H9 (cell line): ENCODE data around the gene KRT79. TPM values are rescaled to one million over a fixed set of nuclear protein-coding genes. Genes with fewer than 3 reads are reported as not detected.

Source experiments
- DNase-seq: peaks from one replicate; pipeline ENCODE4 v3.0.0-alpha.2; 2017
- H2AFZ ChIP-seq: one replicate; pipeline ENCODE4 v1.6.1; 2013; ENCODE audit warnings: mild to moderate bottlenecking, low read length, control low read depth, moderate library complexity
- H2AK5ac ChIP-seq: 2 replicates; pipeline ENCODE4 v1.6.1; 2013; ENCODE audit warnings: low read length, control low read depth, mixed read lengths; ENCODE audit not compliant: insufficient read length
- H2BK120ac ChIP-seq: one replicate; pipeline ENCODE4 v1.6.1; 2013; ENCODE audit warnings: low read depth, mild to moderate bottlenecking, low read length, control low read depth, inconsistent platforms; ENCODE audit not compliant: poor library complexity, severe bottlenecking
- H2BK12ac ChIP-seq: 2 replicates; pipeline ENCODE4 v1.6.1; 2013; ENCODE audit warnings: low read length, control low read depth, mixed read lengths, low read depth; ENCODE audit not compliant: insufficient read length
- H2BK15ac ChIP-seq: 2 replicates; pipeline ENCODE4 v1.6.1; 2013; ENCODE audit warnings: low read depth, low read length, control low read depth
- H2BK20ac ChIP-seq: one replicate; pipeline ENCODE4 v1.6.1; 2013; ENCODE audit warnings: low read depth, mild to moderate bottlenecking, low read length, control low read depth, inconsistent platforms; ENCODE audit not compliant: poor library complexity, severe bottlenecking
- H2BK5ac ChIP-seq: 2 replicates; pipeline ENCODE4 v1.6.1; 2013; ENCODE audit warnings: low read length, control low read depth, mixed read lengths; ENCODE audit not compliant: insufficient read length
- H3K14ac ChIP-seq: 2 replicates; pipeline ENCODE4 v1.6.1; 2013; ENCODE audit warnings: low read length, control low read depth; ENCODE audit not compliant: insufficient read depth
- H3K18ac ChIP-seq: 2 replicates; pipeline ENCODE4 v1.6.1; 2013; ENCODE audit warnings: low read depth, mild to moderate bottlenecking, mixed read lengths, low read length, control low read depth; ENCODE audit not compliant: insufficient read length
- H3K23ac ChIP-seq: 2 replicates; pipeline ENCODE4 v1.6.1; 2013; ENCODE audit warnings: low read length, control low read depth, mixed read lengths, low read depth; ENCODE audit not compliant: insufficient read length
- H3K23me2 ChIP-seq: 2 replicates; pipeline ENCODE4 v1.6.1; 2013; ENCODE audit warnings: low read depth, mild to moderate bottlenecking, mixed read lengths, low read length, control low read depth; ENCODE audit not compliant: insufficient read length, poor library complexity, severe bottlenecking
- H3K27ac ChIP-seq: 2 replicates; pipeline ENCODE4 v1.5.1; 2013; ENCODE audit warnings: low read length, control low read depth, mixed read lengths, low read depth; ENCODE audit not compliant: insufficient read length
- H3K27me3 ChIP-seq: 2 replicates; pipeline ENCODE4 v1.6.1; 2013; ENCODE audit warnings: low read length, control low read depth, inconsistent platforms; ENCODE audit not compliant: insufficient read depth
- H3K4ac ChIP-seq: 2 replicates; pipeline ENCODE4 v1.6.1; 2013; ENCODE audit warnings: low read depth, mild to moderate bottlenecking, control low read depth, inconsistent platforms, low read length, moderate library complexity
- H3K4me1 ChIP-seq: 2 replicates; pipeline ENCODE4 v1.6.1; 2013; ENCODE audit warnings: low read length, control low read depth, inconsistent platforms; ENCODE audit not compliant: insufficient read depth
- H3K4me2 ChIP-seq: 2 replicates; pipeline ENCODE4 v1.6.1; 2013; ENCODE audit warnings: low read length, control low read depth, mixed read lengths; ENCODE audit not compliant: insufficient read length, insufficient read depth
- H3K56ac ChIP-seq: 2 replicates; pipeline ENCODE4 v1.6.1; 2013; ENCODE audit warnings: low read depth, mild to moderate bottlenecking, mixed read lengths, low read length, control low read depth; ENCODE audit not compliant: insufficient read length
- H3K79me1 ChIP-seq: 2 replicates; pipeline ENCODE4 v1.6.1; 2013; ENCODE audit warnings: low read depth, mild to moderate bottlenecking, moderate library complexity, low read length, control low read depth, inconsistent platforms; ENCODE audit not compliant: insufficient read depth, poor library complexity, severe bottlenecking
- H3K79me2 ChIP-seq: 2 replicates; pipeline ENCODE4 v1.6.1; 2013; ENCODE audit warnings: low read length, control low read depth, inconsistent platforms; ENCODE audit not compliant: insufficient read depth
- H3K9ac ChIP-seq: 2 replicates; pipeline ENCODE4 v1.6.1; 2013; ENCODE audit warnings: low read length, control low read depth, mixed read lengths; ENCODE audit not compliant: insufficient read length; ENCODE audit errors: extremely low read depth
- H3K9me3 ChIP-seq: one replicate; pipeline ENCODE4 v1.6.1; 2013; ENCODE audit warnings: low read depth, low read length, inconsistent platforms; ENCODE audit not compliant: control insufficient read depth
- H3T11ph ChIP-seq: one replicate; pipeline ENCODE4 v1.6.1; 2013; ENCODE audit warnings: mild to moderate bottlenecking, low read length, control low read depth, inconsistent platforms
- H4K20me1 ChIP-seq: one replicate; pipeline ENCODE4 v1.6.1; 2013; ENCODE audit not compliant: control insufficient read depth, insufficient read length, insufficient read depth
- H4K5ac ChIP-seq: 2 replicates; pipeline ENCODE4 v1.6.1; 2013; ENCODE audit warnings: low read depth, mild to moderate bottlenecking, mixed read lengths, low read length, control low read depth; ENCODE audit not compliant: insufficient read length
- H4K8ac ChIP-seq: replicated peaks from 2 replicates; pipeline ENCODE4 v1.6.1; 2013; ENCODE audit warnings: low read length, control low read depth, mixed read lengths, low read depth; ENCODE audit not compliant: insufficient read length
- H4K91ac ChIP-seq: 2 replicates; pipeline ENCODE4 v1.6.1; 2013; ENCODE audit warnings: low read depth, mild to moderate bottlenecking, moderate library complexity, mixed read lengths, low read length, control low read depth; ENCODE audit not compliant: insufficient read length
- H3K27ac Mint-ChIP-seq, 3 experiments: 2 replicates in 2 of 3; 3 replicates in 1 of 3; pipeline ENCODE4 v1.8.0; 2020 to 2021; ENCODE audit warnings: mixed read lengths in 3 of 3, mild to moderate bottlenecking in 1 of 3, moderate library complexity in 1 of 3
- H3K27me3 Mint-ChIP-seq: 2 replicates; pipeline ENCODE4 v1.8.0; 2021; ENCODE audit warnings: low read depth, mild to moderate bottlenecking, moderate library complexity, mixed read lengths
- H3K36me3 Mint-ChIP-seq, 3 experiments: 2 replicates in 2 of 3; 3 replicates in 1 of 3; pipeline ENCODE4 v1.8.0; 2020 to 2021; ENCODE audit warnings: low read depth in 3 of 3, mixed read lengths in 3 of 3; ENCODE audit not compliant: insufficient read depth in 1 of 3
- H3K4me1 Mint-ChIP-seq, 2 experiments: 2 replicates each; pipeline ENCODE4 v1.8.0; 2020; ENCODE audit warnings: mixed read lengths in 2 of 2
- H3K4me3 Mint-ChIP-seq, 2 experiments: 2 replicates in 1 of 2; 3 replicates in 1 of 2; pipeline ENCODE4 v1.8.0; 2020 to 2021; ENCODE audit warnings: mild to moderate bottlenecking in 2 of 2, mixed read lengths in 2 of 2, moderate library complexity in 1 of 2
- H3K9me3 Mint-ChIP-seq, 2 experiments: 2 replicates in 1 of 2; 3 replicates in 1 of 2; pipeline ENCODE4 v1.8.0; 2020; ENCODE audit warnings: mild to moderate bottlenecking in 2 of 2, mixed read lengths in 2 of 2, moderate library complexity in 1 of 2
- WGBS: extraction: QIAGEN DNeasy Blood & Tissue Kit; methylation state at CpG from one replicate; pipeline ENCODE4 v1.1.7; 2013; ENCODE audit warnings: missing lambda C conversion rate, low lambda C conversion rate, mixed read lengths; ENCODE audit not compliant: insufficient read length; ENCODE audit errors: extremely low coverage; 5-methylcytosine and 5-hydroxymethylcytosine counted together
- total RNA-seq: library from RNA; stranded (reverse); gene quantifications from 2 replicates; pipeline ENCODE4 v1.2.1, GENCODE V29; 2021
- TF ChIP-seq, protein P1 (sequence below): fragments of 200-600 bp; sonication (generic); conservative IDR thresholded peaks from 3 replicates; pipeline ENCODE4 v1.8.0; 2021; ENCODE audit warnings: antibody characterized with exemption, mild to moderate bottlenecking

Gene KRT79
- total RNA-seq, 1 experiment from 2014 or later = not detected

DNA sequence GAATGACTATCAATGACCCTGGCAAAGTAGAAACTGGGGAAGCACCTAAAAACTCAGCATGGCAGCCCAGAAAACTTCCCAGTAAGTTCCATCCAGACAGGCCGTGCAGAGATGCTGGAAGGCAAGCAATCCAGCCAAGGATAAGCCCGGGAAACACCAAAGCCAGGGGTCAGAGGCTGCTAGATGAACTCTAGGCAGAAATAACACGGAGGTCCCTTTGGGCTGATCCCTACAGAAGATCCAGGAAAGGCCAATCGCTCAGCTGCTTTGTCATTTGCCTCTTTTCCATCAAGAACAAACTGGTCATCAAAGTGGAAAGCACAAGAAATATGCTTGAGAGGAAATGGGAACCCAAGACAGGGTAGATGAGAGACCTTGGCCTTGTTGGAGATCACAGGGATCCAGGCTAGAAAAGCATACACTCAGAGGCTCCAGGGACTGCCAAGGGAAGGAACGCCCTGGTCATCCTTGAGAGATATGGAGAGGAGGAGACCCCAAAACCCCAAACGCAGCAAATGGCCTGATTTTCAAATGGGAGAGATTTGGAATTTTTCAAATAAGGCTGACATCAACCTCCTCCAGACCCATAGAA is 6.5 kb downstream of the KRT79 start:
- no peaks in the 10 kb centered on the region for H3K9me3 Mint-ChIP-seq
- peak overlapping the region; percentile 83 for H2BK12ac ChIP-seq
- H3K4me2 ChIP-seq = no peak overlapping the region

More for the DNA sequence above, 6.5 kb downstream of the KRT79 start:
- peak overlapping the region; percentile 70 for H3T11ph ChIP-seq
- DNase-seq = no peak
- H2BK15ac ChIP-seq = no peak overlapping the region
- no peak overlapping the region for H4K8ac ChIP-seq
- H3K9me3 ChIP-seq = no peaks in the 10 kb centered on the region
- no CpG with 5 or more reads among the region's 6 CpGs for WGBS
- Mint-ChIP-seq H3K4me1 (peaks cover 5 to 7% of the 10 kb centered on the region in 2 experiments; a peak in 3 of 4 replicates), H3K4me3 (no peak overlapping the region), H3K27ac (no peak overlapping the region), H3K27me3 (peaks cover 2% of the 10 kb centered on the region; the same call in 1 of the 2 replicates), H3K36me3 (no peaks in the 10 kb centered on the region)
- H4K20me1 ChIP-seq = no peaks in the 10 kb centered on the region
- H2AFZ ChIP-seq = no peak overlapping the region
- H2BK20ac ChIP-seq = no peak overlapping the region
- H3K9ac ChIP-seq = no peak overlapping the region
- H3K18ac ChIP-seq = peak overlapping the region; percentile 50
- no peak overlapping the region for H2BK5ac ChIP-seq
- no peaks in the 10 kb centered on the region for H3K27me3 ChIP-seq
- no peak overlapping the region for H4K5ac ChIP-seq
- TF ChIP-seq, protein P1, sequence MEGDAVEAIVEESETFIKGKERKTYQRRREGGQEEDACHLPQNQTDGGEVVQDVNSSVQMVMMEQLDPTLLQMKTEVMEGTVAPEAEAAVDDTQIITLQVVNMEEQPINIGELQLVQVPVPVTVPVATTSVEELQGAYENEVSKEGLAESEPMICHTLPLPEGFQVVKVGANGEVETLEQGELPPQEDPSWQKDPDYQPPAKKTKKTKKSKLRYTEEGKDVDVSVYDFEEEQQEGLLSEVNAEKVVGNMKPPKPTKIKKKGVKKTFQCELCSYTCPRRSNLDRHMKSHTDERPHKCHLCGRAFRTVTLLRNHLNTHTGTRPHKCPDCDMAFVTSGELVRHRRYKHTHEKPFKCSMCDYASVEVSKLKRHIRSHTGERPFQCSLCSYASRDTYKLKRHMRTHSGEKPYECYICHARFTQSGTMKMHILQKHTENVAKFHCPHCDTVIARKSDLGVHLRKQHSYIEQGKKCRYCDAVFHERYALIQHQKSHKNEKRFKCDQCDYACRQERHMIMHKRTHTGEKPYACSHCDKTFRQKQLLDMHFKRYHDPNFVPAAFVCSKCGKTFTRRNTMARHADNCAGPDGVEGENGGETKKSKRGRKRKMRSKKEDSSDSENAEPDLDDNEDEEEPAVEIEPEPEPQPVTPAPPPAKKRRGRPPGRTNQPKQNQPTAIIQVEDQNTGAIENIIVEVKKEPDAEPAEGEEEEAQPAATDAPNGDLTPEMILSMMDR = no peak
- no peaks in the 10 kb centered on the region for H3K23me2 ChIP-seq
- H3K79me2 ChIP-seq = no peaks in the 10 kb centered on the region
- no peak overlapping the region for H4K91ac ChIP-seq
- no peak overlapping the region for H2BK120ac ChIP-seq
- no peak overlapping the region for H3K56ac ChIP-seq
- H3K4ac ChIP-seq = no peak overlapping the region
- H2AK5ac ChIP-seq = no peak overlapping the region
- H3K27ac ChIP-seq = no peak overlapping the region
- H3K4me1 ChIP-seq = peaks cover 5% of the 10 kb centered on the region; the same call in 1 of the 2 replicates
- H3K79me1 ChIP-seq = no peaks in the 10 kb centered on the region
- H3K14ac ChIP-seq = no peak overlapping the region
- H3K23ac ChIP-seq = peak overlapping the region; percentile 18
